Bladder microvascular endothelial cell (primary cell): ENCODE data around the gene TLE2. TPM values are rescaled to one million over a fixed set of nuclear protein-coding genes. Genes with fewer than 3 reads are reported as not detected.

Source experiments
- total RNA-seq: library from RNA; depleted of rRNA; stranded (reverse); fragments of >200 nt; gene quantifications from 2 replicates; pipeline ENCODE4 v1.2.3, GENCODE V29; 2014

TLE2 gene
- total RNA-seq: 13.4 and 32.9 TPM in 2 replicates

DNA sequence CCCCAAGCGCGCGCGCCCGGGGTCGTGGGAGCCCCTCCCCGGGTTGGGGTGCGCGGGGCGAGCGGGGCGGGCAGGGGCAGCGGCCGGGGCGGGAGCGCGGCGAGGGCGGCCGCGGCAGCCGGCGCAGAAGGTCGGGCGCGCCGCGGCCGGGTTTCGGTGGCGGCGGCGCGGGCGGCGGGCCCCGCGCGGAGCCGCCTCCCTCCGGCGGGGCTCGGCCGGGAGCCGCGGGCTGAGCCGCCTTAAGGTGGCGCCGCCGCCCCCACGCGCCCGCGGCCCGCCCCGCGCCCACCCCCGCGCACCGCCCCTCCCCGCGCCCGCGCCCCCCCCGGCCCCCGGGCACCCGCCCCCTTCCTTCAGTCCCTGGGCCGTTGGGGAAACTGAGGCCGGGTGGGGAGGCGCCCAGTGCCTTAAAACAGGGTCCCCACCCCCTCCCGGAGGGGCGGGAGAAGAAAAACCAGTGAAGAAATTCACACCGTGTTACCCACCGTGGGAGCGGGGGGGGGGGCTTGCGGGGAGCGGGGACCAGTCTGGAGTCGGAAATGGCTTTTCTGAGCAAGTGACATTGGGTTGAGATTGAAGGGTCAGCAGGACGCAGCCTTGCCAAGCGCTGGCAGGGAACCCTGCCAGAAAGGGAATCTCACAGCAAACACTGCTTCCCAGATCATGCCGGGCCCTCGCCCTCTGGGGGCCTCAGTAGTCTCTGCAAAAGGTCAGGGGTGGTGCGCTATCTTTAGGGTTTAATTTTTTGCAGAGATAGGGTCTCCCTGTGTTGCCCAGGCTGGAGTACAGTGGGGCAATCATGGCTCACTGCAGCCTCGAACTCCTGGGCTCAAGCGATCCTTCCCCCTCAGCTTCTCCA, at the start of gene TLE2:
TLE2 (minus strand) TSS at position 216 of the 859 bp plus-strand sequence. CDS start 376 bp downstream, outside the sequence.

DNA sequence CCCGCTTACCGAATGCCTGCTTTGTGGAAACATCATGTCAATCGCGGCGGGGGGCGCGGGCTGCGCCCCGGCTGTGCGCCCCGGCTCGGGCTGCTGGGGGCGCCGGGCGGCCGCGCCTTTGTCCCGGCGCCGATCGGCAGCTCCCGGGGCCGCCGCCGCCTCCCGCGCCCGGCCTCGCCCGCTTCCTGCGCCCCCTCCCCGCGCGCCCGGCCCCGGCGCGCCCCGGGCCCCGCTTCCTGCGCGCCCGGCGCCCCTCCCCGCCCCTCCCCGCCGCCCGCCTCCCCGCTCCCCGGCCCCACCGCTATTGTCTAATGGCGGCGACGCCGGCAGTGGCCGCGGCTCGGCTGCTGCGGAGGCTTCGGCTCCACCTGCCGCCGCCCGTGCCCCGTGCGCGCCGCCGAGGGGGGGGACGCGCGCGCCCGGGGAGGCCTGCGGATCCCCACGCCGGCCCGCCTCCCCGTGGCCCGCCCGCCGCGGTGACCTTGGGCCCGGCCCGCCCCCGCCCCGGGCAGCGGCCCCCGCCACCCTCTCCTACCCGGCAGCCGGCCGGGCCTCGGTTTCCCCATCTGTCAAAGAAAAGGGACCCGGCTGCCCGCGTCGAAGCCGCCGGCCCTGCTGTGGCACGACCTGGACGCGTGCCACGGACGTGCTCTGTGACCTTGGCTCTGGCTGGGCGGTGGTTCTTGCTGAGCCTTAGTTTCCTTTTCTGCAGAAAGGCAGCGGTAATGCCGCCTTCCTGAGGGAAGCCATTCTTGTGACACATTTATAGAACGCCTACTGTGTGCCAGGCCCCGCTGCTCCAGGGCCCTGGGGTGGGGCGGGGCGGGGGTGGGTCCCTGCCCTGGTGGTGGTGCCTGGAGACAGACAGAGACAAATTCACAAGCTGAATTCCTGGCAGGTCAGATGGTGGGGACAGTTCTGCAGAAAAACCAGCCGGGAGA, 33.4 kb upstream of the TLE2 start, which contains the start of gene TLE5:
TLE5 (minus strand) TSS at position 331 of the 941 bp plus-strand sequence; CDS start at position 36, 295 bp downstream.

DNA sequence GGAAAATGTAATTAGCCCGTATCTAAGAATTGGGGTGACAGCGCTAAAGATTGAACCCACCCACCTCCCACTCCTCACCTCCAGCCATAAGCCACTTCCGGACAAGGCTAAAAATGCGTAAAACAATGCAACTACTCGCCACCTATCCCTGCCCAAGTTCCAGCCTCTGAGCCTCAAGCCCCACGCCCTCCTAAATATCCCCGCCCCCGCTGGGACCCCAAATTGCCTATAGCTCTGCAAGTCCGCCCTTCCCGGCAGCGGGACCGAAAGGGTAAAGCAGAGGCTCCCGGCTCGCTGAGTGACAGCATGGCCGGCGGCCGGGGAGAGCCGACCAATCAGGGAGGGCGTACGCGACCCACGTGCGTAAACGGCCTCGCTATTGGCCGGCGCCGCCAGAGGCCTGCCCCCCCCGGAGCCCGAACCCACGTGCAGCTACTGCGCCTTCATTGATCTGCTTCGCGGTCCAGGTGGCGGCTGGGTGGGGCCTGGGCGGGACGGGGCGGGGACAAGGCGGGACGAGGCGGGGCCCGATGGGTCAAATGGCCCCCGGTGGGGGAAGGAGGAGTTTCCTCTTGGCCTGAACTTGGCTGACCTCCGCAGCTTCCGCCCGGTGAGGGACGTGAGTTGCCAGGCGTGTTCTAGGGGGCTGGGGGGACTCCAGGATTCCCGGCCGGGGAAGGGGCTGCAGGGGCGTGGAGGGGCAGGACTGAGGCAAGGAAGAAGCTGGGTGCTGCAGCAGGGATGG, 51.9 kb downstream of the TLE2 start, which contains the start of gene TLE6:
TLE6 (plus strand) TSS at position 564 of the 745 bp plus-strand sequence. CDS start 670 bp downstream, outside the sequence.

Other genes with a start within 250 kb of the TLE2 start
- 26.6 and 38.5 TPM in 2 replicates for gene SGTA, start 246.0 kb downstream of the TLE2 start, total RNA-seq
- gene THOP1, start 243.8 kb downstream of the TLE2 start, total RNA-seq: 79.0 and 115 TPM in 2 replicates
- gene ZNF554, start 209.4 kb downstream of the TLE2 start, total RNA-seq: 2.3 and 3.3 TPM in 2 replicates
- gene ZNF555, start 187.8 kb downstream of the TLE2 start, total RNA-seq: 2.9 and 7.9 TPM in 2 replicates
- gene ZNF556, start 161.9 kb downstream of the TLE2 start, total RNA-seq: not detected in 2 replicates
- gene ZNF57, start 128.4 kb downstream of the TLE2 start, total RNA-seq: 4.6 and 4.7 TPM in 2 replicates
- gene ZNF77, start 84.3 kb downstream of the TLE2 start, total RNA-seq: 5.7 and 5.9 TPM in 2 replicates
- 0.97 and 3.0 TPM in 2 replicates for gene TLE6, start 51.7 kb downstream of the TLE2 start, total RNA-seq
- gene TLE5, start 33.2 kb upstream of the TLE2 start, total RNA-seq: 83.4 and 158 TPM in 2 replicates
- 61.0 and 88.1 TPM in 2 replicates for gene GNA11, start 65.1 kb upstream of the TLE2 start, total RNA-seq
- gene GNA15, start 106.8 kb upstream of the TLE2 start, total RNA-seq: under 0.01 and 0.06 TPM in 2 replicates
- 0.06 and 3.6 TPM in 2 replicates for gene S1PR4, start 149.5 kb upstream of the TLE2 start, total RNA-seq
- gene NCLN, start 156.7 kb upstream of the TLE2 start, total RNA-seq: 27.5 and 66.3 TPM in 2 replicates
- gene CELF5, start 195.4 kb upstream of the TLE2 start, total RNA-seq: not detected in 2 replicates